ENCODE results near the gene PIGB.

- TF ChIP-seq CTCF (IDR thresholded peaks at IDR 0.05): no peak
- no peak for TF ChIP-seq POLR2A (IDR thresholded peaks at IDR 0.05)
Observed at GRCh38 chr15:55362641-55363040, 43.6 kb downstream of the PIGB start.

Measured in esophagus squamous epithelium (tissue), 4 donors.